Measurements from ENCODE around the gene TOMM6.
"Not testable (repeated sequence)": the region's sequence is repeated elsewhere in the genome, so short reads cannot be mapped to it uniquely, and the experiment has no call there.

Gene TOMM6

GRCh38 chr6:41785689-41786450, 1.6 kb upstream of the TOMM6 start:
- peak; percentile 56 for DNase-seq (ENCODE audit: low spot score)

GRCh38 chr6:41786451-41787218, 859 bp upstream of the TOMM6 start:
- DNase-seq (ENCODE audit: low spot score) = peak; percentile 89

- no peak for DNase-seq (ENCODE audit: low spot score)
Measured at GRCh38 chr6:41789390-41789724, 1.9 kb downstream of the TOMM6 start.

DNA sequence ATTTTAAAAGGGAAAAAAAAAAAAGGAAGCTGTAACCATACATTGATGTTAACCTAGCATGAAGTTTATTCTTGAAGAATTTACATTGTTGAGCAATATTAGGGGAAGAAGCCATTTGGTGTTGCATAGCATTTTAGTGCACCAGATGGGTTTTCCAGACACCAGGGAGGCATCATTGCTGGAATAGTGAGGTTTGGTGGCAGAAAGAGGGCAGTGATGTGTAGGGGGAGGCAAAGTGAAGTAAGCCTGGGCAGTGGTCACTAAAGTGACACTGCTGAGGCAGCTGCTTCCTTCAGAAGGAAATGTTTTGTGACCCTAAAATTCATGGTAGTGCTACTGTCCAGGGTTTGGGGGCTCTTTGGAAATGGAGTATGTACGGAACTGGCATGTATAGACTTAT, 2.6 kb downstream of the TOMM6 start:
- no peak for DNase-seq (ENCODE audit: low spot score)

DNA sequence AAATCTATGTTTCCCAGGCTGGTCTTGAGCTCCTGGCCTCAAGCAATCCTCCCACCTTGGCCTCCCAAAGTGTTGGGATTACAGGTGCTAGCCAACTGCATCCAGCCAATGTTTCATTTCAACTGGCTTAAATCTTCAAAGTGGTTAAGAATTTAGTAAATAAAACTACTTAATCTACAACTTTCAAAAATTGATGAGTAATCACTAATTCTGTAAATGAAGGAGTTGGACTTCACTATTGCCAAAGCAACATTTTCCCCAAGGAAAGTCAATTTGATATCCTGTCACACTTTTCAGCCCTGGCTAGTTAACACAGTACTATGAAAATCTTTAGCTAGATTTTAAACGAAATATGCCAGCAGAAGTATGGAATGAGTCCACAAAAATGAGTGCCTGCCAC, 3.8 kb downstream of the TOMM6 start:
- no peak for DNase-seq (ENCODE audit: low spot score)

DNA sequence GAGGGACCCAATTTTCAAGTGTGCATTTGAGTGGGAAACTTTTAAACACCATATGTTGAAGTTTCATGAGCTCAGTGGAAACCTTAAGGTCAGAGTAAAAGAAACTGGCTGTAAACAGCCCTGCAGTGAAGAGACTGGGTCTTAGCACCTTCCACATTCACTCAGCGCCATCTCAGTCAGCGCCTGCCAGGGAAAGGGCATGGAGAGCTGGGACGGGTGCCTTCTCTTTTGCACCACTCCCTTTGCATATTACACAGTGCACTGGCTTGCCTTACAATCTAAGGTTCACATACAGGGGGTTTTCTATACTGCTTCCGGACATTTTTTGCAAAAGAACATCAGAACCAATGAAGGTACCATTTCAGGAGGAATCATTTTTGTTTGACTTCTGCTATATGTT, 4.5 kb downstream of the TOMM6 start:
- DNase-seq (ENCODE audit: low spot score) = no peak

DNA sequence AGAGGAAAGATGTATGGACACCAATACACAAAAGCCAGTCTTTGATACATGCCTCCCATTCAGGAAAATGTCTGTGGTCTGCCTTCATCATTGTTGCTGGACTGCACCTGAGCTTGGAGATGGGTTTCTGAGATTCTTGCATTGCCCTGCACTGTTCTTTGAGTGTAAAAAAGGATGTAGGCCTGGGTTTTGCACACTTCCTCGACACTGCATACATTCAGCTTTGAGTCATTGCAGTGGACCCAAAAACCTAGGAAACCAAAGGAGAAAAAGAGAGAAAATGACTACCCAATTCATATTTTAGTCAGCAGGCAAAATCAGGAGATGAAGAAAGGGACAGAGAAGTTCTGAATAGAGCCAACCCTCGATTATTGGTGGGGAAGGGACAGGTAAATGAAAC, 9.0 kb downstream of the TOMM6 start:
- DNase-seq (ENCODE audit: low spot score) = no peak

DNA sequence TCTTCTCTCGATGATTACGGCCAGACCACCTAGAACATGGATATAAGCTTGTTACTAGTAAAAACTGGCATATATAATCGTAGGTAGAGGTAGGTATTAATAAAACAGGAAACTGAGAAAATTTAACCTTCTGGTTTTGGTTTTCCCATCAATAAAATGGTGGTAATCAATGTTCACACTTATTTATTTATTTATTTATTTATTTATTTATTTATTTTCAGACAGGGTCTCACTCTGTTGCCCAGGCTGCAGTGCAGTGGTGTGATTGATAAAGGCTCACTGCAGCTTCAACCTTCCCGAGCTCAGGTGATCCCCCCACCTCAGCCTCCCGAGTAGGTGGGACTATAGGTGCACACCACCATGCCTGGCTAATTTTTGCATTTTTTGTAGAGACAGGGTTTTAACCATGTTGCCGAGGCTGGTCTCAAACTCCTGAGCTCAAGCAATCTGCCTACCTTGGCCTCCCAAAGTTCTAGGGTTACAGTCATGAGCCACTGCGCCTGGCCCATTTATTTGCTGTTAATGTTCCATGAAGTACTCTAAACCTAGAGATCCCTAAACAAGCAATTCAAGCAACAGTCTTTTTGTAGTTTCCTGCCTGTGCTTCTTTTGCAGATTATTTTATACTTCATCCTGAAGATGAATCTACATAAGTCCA, 11.5 kb downstream of the TOMM6 start:
- no peak for DNase-seq (ENCODE audit: low spot score)

DNA sequence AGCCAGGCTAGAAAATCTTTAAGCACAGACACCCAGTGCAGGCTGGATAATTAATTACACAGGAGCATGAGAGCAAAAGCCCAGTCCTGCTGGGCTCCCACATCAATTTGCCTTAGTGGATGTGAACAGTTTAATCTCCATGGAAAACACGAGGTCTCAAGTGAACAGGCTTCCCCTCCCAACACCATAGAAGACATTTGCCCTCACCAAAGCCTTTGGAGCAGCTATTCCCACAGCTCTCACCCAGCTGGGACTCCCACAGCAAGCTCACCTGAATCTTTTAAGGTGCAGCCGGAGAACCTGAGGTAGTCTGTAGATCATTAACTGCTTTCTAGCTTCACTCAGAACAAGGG, 12.0 kb downstream of the TOMM6 start:
- no peak for DNase-seq (ENCODE audit: low spot score)

- DNase-seq (ENCODE audit: low spot score) = no peak
Measured at GRCh38 chr6:41801380-41801779, 13.9 kb downstream of the TOMM6 start.

- DNase-seq (ENCODE audit: low spot score) = no peak
Measured at GRCh38 chr6:41805830-41806774, 18.6 kb downstream of the TOMM6 start.

DNA sequence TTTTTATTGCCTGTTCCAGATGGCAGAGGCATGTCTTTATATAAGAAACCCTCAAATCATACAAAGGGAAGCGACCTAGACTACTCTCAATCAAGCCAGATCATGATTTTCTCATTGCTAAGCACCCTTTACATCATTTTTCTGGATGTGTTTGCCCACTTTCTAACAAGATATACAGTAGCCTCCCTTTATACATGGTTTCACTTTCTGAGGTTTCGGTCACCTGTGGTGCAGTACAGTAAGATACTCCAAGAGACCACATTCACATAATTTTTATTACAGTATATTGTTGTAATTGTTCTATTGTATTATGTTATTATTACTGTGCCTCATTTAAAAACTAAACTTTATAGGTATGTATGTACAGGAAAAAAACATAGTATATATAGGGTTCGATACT, 23.6 kb downstream of the TOMM6 start:
- DNase-seq (ENCODE audit: low spot score) = no peak

DNA sequence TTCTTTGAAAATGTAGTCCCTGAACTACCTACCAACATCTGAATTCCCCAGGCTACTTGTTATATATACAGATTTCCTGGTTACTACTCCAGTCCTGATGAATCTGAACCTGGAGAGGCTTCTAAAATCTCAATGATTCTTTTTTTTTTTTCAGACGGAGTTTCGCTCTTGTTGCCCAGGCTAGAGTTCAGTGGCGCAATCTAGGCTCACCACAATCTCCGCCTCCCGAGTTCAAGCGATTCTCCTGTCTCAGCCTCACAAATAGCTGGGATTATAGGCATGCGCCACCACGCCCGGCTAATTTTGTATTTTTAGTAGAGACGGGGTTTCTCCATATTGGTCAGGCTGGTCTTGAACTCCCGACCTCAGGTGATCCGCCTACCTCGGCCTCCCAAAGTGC, 24.5 kb downstream of the TOMM6 start:
- DNase-seq (ENCODE audit: low spot score) = not testable (repeated sequence)

GRCh38 chr6:41813469-41813868, 26.0 kb downstream of the TOMM6 start:
- no peak for DNase-seq (ENCODE audit: low spot score)

GRCh38 chr6:41813956-41814355, 26.5 kb downstream of the TOMM6 start:
- no peak for DNase-seq (ENCODE audit: low spot score)

DNA sequence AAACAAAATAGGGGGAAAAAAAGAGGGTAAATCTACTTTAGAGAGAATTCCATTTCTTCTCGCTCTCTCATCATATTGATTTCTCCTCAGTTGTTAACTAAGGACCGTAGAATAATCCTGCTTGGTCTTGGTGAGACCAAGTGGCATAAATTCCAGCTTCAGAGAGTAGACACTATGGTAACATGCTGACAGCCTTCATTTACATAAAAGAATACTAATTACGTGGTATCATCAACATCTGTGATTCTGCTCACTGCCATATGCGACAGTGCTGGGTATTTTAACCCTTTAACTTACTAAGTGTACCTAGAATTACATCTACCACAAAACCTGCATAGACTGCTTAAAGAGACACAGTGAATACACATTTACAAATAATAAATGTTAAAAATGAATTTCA, 27.1 kb downstream of the TOMM6 start:
- no peak for DNase-seq (ENCODE audit: low spot score)

GRCh38 chr6:41815587-41815986, 28.1 kb downstream of the TOMM6 start:
- DNase-seq (ENCODE audit: low spot score) = no peak

GRCh38 chr6:41818271-41819054, 31.0 kb downstream of the TOMM6 start:
- DNase-seq (ENCODE audit: low spot score) = no peak

GRCh38 chr6:41821266-41821665, 33.8 kb downstream of the TOMM6 start:
- DNase-seq (ENCODE audit: low spot score) = no peak

- no peak for DNase-seq (ENCODE audit: low spot score)
Measured at GRCh38 chr6:41822021-41822420, 34.5 kb downstream of the TOMM6 start.

DNA sequence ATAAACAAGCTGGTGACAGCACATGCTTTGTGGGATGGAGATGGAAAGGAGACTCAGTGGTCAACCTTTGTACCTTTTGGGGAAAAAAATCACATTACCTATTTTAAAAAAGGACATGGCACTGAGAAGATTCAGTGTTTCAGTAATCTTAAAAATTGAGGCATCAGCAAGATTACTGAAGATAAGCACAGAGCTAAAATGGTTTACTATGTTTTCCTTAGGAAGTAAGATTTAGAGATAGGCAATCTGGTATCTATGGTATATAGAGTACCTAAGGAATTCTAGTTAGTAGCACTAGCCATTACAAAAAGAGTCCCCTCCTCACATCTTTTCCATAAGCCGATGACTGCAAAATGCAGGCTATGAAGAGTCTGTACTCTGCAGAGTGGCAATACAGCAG, 35.7 kb downstream of the TOMM6 start:
- DNase-seq (ENCODE audit: low spot score) = no peak

Data from Ammon's horn (tissue), 1 donor.